HepG2 (cell line): ENCODE measurements around the gene ACSF3. TPM values are rescaled to one million over a fixed set of nuclear protein-coding genes. Genes with fewer than 3 reads are reported as not detected.

Experiments
- ASH2L ChIP-seq: fragments of 300-600, 200-600 bp; sonication (generic); IDR thresholded peaks from 2 replicates; pipeline ENCODE4 v1.7.0; 2017; ENCODE audit warnings: low read depth, mild to moderate bottlenecking, moderate library complexity, mixed read lengths, low read length; ENCODE audit not compliant: insufficient read length
- ETV5 ChIP-seq: IDR thresholded peaks from 2 replicates; pipeline ENCODE4 v1.6.1; 2018; ENCODE audit warnings: missing biosample characterization, missing genetic modification reagents, inconsistent platforms, borderline replicate concordance
- FLYWCH1 ChIP-seq: sonication (generic); formaldehyde crosslinking; IDR thresholded peaks from 2 replicates; pipeline ENCODE4 v1.8.1; 2023; ENCODE audit warnings: mild to moderate bottlenecking, missing genetic modification reagents
- GABPA ChIP-seq, 2 experiments: IDR thresholded peaks; 2 replicates each; pipeline ENCODE4 v1.6.1; 2011 to 2016; ENCODE audit warnings: low read depth in 2 of 2, low read length in 1 of 2, missing biosample characterization in 1 of 2, missing genetic modification characterization in 1 of 2
- NKX3-1 ChIP-seq: sonication (generic); formaldehyde crosslinking; IDR thresholded peaks from 2 replicates; pipeline ENCODE4 v1.5.0; 2020; ENCODE audit warnings: missing genetic modification reagents
- NR2F1 ChIP-seq, 2 experiments: fragments of 450-650 bp in 1 of 2; formaldehyde crosslinking in 1 of 2; IDR thresholded peaks; 2 replicates each; pipeline versions ENCODE4 v1.5.0 to v1.6.1; 2016 to 2020; ENCODE audit warnings: mild to moderate bottlenecking in 1 of 2, missing compliant biosample characterization in 1 of 2, missing genetic modification reagents in 1 of 2, moderate library complexity in 1 of 2
- NR3C1 ChIP-seq: sonication (generic); formaldehyde crosslinking; IDR thresholded peaks from 2 replicates; pipeline ENCODE4 v1.4.0; 2020; ENCODE audit warnings: missing genetic modification reagents
- PHB2 ChIP-seq: fragments of 450-650 bp; IDR thresholded peaks from 2 replicates; pipeline ENCODE4 v1.6.1; 2018; ENCODE audit not compliant: partially characterized antibody
- POLR2A ChIP-seq, 2 experiments: IDR thresholded peaks; 2 replicates each; pipeline ENCODE4 v1.6.1; 2011; ENCODE audit warnings: low read depth in 2 of 2, low read length in 2 of 2, mild to moderate bottlenecking in 1 of 2, moderate library complexity in 1 of 2; ENCODE audit not compliant: insufficient read depth in 1 of 2
- SCMH1 ChIP-seq: sonication (generic); formaldehyde crosslinking; IDR thresholded peaks from 2 replicates; pipeline ENCODE4 v1.9.0; 2021; ENCODE audit warnings: missing genetic modification reagents, mild to moderate bottlenecking, borderline replicate concordance
- SMARCE1 ChIP-seq: fragments of 450-650 bp; IDR thresholded peaks from 2 replicates; pipeline ENCODE4 v1.6.1; 2017; ENCODE audit warnings: borderline replicate concordance
- SP4 ChIP-seq: sonication (generic); formaldehyde crosslinking; IDR thresholded peaks from 2 replicates; pipeline ENCODE4 v1.8.1; 2023; ENCODE audit warnings: mild to moderate bottlenecking, missing genetic modification reagents
- ZNF570 ChIP-seq: sonication (generic); formaldehyde crosslinking; IDR thresholded peaks from 2 replicates; pipeline ENCODE4 v1.4.0; 2020; ENCODE audit warnings: mild to moderate bottlenecking, missing genetic modification reagents, borderline replicate concordance
- polyA plus RNA-seq, 8 experiments: library from polyadenylated mRNA; depleted of rRNA in 3 of 8; stranded (reverse) in 7 of 8; unstranded in 1 of 8; fragments of >200 nt; fragmentation: Illumina TruSeq in 4 of 8; extraction: Trizol in 4 of 8; gene quantifications; 2 replicates each; pipeline versions ENCODE4 v1.2.1 to v1.2.3, GENCODE V29; 2011 to 2016; ENCODE audit warnings: low read depth in 4 of 8, missing spikeins in 1 of 8, mixed read lengths in 1 of 8; ENCODE audit not compliant: insufficient read depth in 1 of 8
- total RNA-seq, 5 experiments: library from RNA; depleted of rRNA; stranded (reverse); fragments of >200 nt; fragmentation: Illumina TruSeq; extraction: Trizol; gene quantifications; 2 replicates each; pipeline ENCODE4 v1.2.3, GENCODE V29; 2016; ENCODE audit warnings: low read depth in 1 of 5
- TF ChIP-seq, protein P1 (sequence below): sonication (generic); formaldehyde crosslinking; IDR thresholded peaks from 2 replicates; pipeline ENCODE4 v1.5.1; 2020; ENCODE audit warnings: missing genetic modification reagents, mild to moderate bottlenecking, borderline replicate concordance
- TF ChIP-seq, protein P2 (sequence below): sonication (generic); formaldehyde crosslinking; IDR thresholded peaks from 2 replicates; pipeline ENCODE4 v1.5.0; 2020; ENCODE audit warnings: missing genetic modification reagents, mild to moderate bottlenecking, borderline replicate concordance
- TF ChIP-seq, protein P3 (sequence below): sonication (generic); formaldehyde crosslinking; conservative IDR thresholded peaks from 2 replicates; pipeline ENCODE4 v1.8.1; 2023; ENCODE audit warnings: missing genetic modification reagents
- TF ChIP-seq, protein P4 (sequence below): sonication (generic); formaldehyde crosslinking; IDR thresholded peaks from 2 replicates; pipeline ENCODE4 v1.5.0; 2020; ENCODE audit warnings: mild to moderate bottlenecking, missing genetic modification reagents, borderline replicate concordance
- TF ChIP-seq, protein P5 (sequence below): IDR thresholded peaks from 2 replicates; pipeline ENCODE4 v1.6.1; 2016; ENCODE audit warnings: low read depth, control low read depth
- TF ChIP-seq, protein P6 (sequence below): sonication (generic); IDR thresholded peaks from 2 replicates; pipeline ENCODE4 v1.6.1; 2016; ENCODE audit warnings: low read depth, borderline replicate concordance

Gene ACSF3
- total and polyA plus RNA-seq, 2 of the 13 experiments (the other 11 are each of a cell fraction or from before 2014, with no cell fraction given): 14.9 to 30.6 TPM

DNA sequence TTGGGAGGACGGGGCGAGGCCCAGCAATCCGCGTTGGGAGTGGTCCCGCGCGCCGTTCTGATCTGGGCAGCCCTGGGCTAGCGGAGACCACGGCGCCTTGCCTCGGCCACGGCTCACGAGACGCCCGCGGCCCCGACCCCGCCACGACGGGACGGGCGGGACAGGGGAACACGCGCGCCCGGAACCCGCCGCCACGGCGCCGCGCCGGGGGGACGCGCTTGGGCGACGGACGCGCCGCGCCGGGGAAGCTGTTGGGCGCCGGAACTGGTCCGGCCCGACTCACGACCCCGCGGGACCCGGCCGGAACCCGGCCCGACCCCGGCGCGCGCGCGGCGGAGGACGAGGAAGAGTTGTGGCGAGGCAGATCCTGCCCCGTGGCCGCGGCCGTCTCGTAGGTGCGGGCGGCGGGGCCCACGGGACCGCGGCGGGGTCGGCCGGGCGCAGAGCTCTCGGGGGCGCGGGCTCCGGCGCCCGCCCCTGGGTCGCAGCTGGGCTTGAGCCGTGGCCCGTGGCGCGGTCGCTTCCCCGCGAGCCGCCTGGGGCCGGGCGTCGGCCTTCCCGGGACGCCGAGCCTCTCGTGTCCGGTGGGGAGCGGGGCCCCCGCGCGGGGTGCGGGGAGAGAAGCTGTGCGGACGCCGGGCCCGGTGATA is at the start of gene ACSF3 (continued):
- peak; percentile 59 for TF ChIP-seq ASH2L
- TF ChIP-seq, protein P1, sequence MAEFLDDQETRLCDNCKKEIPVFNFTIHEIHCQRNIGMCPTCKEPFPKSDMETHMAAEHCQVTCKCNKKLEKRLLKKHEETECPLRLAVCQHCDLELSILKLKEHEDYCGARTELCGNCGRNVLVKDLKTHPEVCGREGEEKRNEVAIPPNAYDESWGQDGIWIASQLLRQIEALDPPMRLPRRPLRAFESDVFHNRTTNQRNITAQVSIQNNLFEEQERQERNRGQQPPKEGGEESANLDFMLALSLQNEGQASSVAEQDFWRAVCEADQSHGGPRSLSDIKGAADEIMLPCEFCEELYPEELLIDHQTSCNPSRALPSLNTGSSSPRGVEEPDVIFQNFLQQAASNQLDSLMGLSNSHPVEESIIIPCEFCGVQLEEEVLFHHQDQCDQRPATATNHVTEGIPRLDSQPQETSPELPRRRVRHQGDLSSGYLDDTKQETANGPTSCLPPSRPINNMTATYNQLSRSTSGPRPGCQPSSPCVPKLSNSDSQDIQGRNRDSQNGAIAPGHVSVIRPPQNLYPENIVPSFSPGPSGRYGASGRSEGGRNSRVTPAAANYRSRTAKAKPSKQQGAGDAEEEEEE (CRISPR knock-in tag): no peak
- TF ChIP-seq, protein P2, sequence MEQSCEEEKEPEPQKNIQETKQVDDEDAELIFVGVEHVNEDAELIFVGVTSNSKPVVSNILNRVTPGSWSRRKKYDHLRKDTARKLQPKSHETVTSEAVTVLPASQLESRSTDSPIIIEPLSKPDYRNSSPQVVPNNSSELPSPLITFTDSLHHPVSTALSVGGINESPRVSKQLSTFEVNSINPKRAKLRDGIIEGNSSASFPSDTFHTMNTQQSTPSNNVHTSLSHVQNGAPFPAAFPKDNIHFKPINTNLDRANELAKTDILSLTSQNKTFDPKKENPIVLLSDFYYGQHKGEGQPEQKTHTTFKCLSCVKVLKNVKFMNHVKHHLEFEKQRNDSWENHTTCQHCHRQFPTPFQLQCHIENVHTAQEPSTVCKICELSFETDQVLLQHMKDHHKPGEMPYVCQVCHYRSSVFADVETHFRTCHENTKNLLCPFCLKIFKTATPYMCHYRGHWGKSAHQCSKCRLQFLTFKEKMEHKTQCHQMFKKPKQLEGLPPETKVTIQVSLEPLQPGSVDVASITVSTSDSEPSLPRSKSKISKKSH (CRISPR knock-in tag): 0 out of 2 replicates have a peak, but pooled peaks have one; percentile 68
- TF ChIP-seq NR2F1 (CRISPR knock-in tag; IDR thresholded peaks at IDR 0.05): 0 out of 4 replicates have a peak, but pooled peaks of 1 of the 2 experiments have one; percentile 20
- peak; percentile 55 for TF ChIP-seq ETV5 (CRISPR knock-in tag)
- TF ChIP-seq, protein P3, sequence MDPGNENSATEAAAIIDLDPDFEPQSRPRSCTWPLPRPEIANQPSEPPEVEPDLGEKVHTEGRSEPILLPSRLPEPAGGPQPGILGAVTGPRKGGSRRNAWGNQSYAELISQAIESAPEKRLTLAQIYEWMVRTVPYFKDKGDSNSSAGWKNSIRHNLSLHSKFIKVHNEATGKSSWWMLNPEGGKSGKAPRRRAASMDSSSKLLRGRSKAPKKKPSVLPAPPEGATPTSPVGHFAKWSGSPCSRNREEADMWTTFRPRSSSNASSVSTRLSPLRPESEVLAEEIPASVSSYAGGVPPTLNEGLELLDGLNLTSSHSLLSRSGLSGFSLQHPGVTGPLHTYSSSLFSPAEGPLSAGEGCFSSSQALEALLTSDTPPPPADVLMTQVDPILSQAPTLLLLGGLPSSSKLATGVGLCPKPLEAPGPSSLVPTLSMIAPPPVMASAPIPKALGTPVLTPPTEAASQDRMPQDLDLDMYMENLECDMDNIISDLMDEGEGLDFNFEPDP (CRISPR knock-in tag): no peak
- no peak for TF ChIP-seq PHB2
- TF ChIP-seq, protein P4, sequence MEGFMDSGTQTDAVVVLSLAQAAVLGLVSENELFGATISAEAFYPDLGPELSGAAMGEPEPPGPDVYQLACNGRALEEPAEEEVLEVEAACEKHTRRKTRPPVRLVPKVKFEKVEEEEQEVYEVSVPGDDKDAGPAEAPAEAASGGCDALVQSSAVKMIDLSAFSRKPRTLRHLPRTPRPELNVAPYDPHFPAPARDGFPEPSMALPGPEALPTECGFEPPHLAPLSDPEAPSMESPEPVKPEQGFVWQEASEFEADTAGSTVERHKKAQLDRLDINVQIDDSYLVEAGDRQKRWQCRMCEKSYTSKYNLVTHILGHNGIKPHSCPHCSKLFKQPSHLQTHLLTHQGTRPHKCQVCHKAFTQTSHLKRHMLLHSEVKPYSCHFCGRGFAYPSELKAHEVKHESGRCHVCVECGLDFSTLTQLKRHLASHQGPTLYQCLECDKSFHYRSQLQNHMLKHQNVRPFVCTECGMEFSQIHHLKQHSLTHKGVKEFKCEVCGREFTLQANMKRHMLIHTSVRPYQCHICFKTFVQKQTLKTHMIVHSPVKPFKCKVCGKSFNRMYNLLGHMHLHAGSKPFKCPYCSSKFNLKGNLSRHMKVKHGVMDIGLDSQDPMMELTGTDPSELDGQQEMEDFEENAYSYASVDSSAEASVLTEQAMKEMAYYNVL (CRISPR knock-in tag): no peak
- peak; percentile 100 for TF ChIP-seq GABPA (IDR thresholded peaks at IDR 0.05; ENCODE audit: low read depth, low read length)
- TF ChIP-seq GABPA (CRISPR knock-in tag; IDR thresholded peaks at IDR 0.05; ENCODE audit: low read depth): peak; percentile 80
- TF ChIP-seq POLR2A (IDR thresholded peaks at IDR 0.05; ENCODE audit: insufficient read depth in 1 of 2, low read depth in 2 of 2, low read length in 2 of 2): peak; percentile 45; a peak in 2 of 4 replicates
- no peak for TF ChIP-seq ZNF570 (CRISPR knock-in tag)
- peak; percentile 84; the same call in 1 of the 2 replicates for TF ChIP-seq FLYWCH1 (CRISPR knock-in tag)
- TF ChIP-seq SCMH1: no peak
- TF ChIP-seq, protein P5, sequence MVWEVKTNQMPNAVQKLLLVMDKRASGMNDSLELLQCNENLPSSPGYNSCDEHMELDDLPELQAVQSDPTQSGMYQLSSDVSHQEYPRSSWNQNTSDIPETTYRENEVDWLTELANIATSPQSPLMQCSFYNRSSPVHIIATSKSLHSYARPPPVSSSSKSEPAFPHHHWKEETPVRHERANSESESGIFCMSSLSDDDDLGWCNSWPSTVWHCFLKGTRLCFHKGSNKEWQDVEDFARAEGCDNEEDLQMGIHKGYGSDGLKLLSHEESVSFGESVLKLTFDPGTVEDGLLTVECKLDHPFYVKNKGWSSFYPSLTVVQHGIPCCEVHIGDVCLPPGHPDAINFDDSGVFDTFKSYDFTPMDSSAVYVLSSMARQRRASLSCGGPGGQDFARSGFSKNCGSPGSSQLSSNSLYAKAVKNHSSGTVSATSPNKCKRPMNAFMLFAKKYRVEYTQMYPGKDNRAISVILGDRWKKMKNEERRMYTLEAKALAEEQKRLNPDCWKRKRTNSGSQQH (CRISPR knock-in tag): peak; percentile 78
- peak; percentile 83; the same call in 1 of the 2 replicates for TF ChIP-seq SP4
- TF ChIP-seq SMARCE1: no peak
- no peak for TF ChIP-seq NKX3-1 (CRISPR knock-in tag)
- TF ChIP-seq, protein P6, sequence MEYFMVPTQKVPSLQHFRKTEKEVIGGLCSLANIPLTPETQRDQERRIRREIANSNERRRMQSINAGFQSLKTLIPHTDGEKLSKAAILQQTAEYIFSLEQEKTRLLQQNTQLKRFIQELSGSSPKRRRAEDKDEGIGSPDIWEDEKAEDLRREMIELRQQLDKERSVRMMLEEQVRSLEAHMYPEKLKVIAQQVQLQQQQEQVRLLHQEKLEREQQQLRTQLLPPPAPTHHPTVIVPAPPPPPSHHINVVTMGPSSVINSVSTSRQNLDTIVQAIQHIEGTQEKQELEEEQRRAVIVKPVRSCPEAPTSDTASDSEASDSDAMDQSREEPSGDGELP: no peak
- TF ChIP-seq NR3C1 (CRISPR knock-in tag): no peak
